ENCODE measurements around the gene XRCC1.

GRCh38 chr19:43619262-43620060, 44.1 kb upstream of the XRCC1 start, which contains the start of gene ZNF428:
- TF ChIP-seq CTCF (conservative IDR thresholded peaks at IDR 0.05; ENCODE audit: low read length) (no peak), EZH2phosphoT487 (IDR thresholded peaks at IDR 0.05; ENCODE audit: borderline replicate concordance, low read depth, low read length) (no peak)

All from OCI-LY7 (cell line).